NCI-H748 treated with DMSO at 0.1 percent for 48 hours (cell line): ENCODE results near the gene ZNF584.
"Not testable (repeated sequence)": the region's sequence is repeated elsewhere in the genome, so short reads cannot be mapped to it uniquely, and the experiment has no call there.

Source experiments
- DNase-seq: peaks from one replicate; lab custom pipeline; 2025; lab: John Stamatoyannopoulos, UW

The ZNF584 gene

DNA sequence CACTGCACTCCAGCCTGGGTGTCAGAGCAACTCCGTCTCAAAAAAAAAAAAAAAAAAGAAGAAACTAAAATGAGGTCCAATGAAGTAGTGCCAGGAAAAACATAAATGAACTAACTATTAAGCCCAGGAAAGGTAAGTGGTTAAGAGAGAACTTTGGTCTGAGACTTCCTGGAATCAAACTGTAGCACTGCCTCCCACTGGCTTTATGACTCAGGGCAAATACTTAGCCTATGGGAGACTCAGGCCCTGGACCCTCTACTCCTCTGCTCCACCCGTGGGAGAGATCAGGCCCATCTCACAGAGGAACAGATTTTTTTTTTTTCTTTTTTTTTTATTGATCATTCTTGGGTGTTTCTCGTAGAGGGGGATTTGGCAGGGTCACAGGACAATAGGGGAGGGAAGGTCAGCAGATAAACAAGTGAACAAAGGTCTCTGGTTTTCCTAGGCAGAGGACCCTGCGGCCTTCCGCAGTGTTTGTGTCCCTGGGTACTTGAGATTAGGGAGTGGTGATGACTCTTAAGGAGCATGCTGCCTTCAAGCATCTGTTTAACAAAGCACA lies 4.5 kb upstream of the ZNF584 start:
- not testable (repeated sequence) for DNase-seq

DNA sequence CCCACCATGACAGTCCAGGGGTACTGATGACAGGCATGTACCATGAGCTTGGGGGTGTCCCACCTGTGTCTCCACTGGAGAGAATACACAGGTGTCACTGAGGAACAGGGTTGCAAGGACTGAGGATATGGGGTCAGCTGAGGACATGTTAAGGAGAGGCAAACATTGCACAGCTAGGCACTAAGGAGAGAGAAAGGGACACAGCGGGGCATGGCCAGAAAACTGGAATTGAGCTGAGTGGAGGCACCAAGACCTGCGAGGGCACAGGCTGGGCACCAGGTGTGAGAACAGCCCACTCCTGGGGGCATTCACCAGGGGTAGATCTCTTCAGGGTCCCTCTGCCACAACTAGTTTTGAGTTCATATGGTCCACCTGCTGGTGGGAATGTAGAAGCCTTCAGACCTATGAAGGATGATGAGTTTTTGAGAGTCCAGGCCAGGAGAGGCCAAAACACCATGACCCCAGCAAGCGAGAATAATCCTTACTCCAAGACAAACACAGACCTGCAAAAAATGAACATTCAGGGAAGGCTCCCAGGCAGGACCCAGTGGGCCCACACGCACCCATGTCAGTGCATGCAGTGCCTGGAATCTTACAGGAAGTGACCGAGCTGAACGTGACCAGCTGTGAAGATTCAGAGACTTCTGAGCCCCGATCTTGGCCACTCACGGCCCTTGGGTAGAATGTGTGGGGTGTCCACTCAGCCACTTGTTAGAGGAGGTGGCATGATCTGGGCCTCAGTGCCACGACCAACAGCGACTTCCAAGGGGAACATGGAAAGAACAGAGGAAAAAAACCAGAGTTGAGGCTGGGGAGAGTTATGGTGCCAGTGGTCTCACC lies 1.4 kb upstream of the ZNF584 start:
- no peak for DNase-seq

- DNase-seq, result peak; percentile 31
Measured at GRCh38 chr19:58407658-58408151, 744 bp upstream of the ZNF584 start.

GRCh38 chr19:58409010-58409790 lies 751 bp downstream of the ZNF584 start:
- peak; percentile 49 for DNase-seq

GRCh38 chr19:58416604-58417003 lies 8.2 kb downstream of the ZNF584 start:
- DNase-seq, result no peak

GRCh38 chr19:58417071-58417470 lies 8.6 kb downstream of the ZNF584 start:
- no peak for DNase-seq

DNA sequence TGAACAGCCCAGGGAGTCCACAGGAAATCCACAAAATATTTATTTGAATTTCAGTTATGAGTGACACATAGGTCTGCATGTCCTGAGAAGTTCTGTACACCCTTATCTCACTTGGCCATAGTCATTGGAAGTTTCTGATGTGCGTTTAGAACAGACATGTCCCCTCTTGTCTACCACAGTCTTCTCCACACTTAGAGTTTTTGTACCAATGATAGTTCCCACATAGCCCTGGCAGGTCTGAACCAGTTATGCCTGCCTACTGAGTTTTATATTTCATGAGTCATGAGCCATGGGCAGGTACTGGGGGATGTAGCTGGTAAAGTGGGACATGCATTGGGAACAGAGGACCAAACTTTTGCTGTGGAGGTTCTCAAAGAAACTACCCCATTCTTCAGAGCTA lies 20.2 kb downstream of the ZNF584 start:
- no peak for DNase-seq

DNA sequence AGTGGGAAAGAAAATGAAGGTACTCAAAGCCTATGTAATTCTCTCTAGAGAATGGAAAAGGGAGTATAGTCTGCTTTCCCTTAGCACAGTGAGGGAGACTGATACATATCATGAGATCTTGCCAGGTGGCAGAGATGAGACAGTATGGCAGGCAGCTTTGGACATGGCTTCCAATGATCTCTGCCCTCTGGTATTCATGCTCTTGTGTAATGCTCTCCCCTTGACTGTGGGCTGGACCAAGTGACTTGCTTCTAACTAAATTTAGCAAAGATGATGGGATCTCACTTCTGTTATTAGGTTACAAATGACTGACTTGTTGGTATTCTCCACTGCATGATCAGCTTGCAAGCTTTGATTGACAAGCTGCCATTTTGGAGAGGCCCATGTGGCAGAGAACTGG lies 21.3 kb downstream of the ZNF584 start:
- DNase-seq, result no peak

DNA sequence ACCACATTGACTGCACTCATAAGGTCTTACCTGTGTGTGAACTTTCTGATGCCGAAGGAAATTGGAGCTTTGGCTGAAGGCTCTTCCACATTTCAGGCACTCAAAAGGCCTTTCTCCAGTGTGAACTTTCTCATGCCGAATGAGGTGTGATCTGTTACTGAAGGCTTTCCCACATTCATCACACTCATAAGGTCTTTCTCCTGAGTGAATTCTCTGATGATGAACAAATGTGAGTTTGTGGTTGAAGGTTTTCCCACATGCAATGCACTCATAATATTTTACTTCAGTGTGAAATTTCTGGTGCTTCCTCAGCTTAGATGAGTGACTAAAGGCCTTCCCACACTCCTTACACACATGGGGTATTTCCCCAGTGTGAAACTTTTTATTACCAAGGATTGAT lies 25.8 kb downstream of the ZNF584 start:
- no peak for DNase-seq

- peak; percentile 99 for DNase-seq
Measured at GRCh38 chr19:58439576-58440554, 31.4 kb downstream of the ZNF584 start, which contains the start of gene ZNF132. TSS of gene ZNF132 (minus strand) at chr19:58440153. CDS start at chr19:58439821, 332 bp downstream.

- DNase-seq, result no peak
Measured at GRCh38 chr19:58440556-58440955, 32.1 kb downstream of the ZNF584 start.

- DNase-seq, result not testable (repeated sequence)
Measured at GRCh38 chr19:58442986-58443385, 34.5 kb downstream of the ZNF584 start.

DNA sequence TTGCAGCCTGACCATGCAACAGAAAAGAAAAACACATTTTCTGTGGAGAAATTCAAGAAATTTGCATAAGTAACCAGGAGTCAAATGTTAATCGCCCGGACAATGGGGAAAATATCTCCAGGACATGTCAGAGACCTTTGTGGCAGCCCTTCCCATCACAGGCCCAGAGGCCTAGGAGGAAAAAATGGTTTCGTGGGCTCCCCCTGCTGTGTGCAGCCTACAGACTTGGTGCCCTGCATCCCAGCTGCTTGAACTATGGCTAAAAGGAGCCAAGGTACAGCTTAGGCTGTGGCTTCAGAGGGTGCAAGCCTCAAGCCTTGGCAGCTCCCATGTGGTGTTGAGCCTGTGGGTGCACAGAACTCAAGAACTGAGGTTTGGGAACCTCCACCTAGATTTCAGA lies 40.4 kb downstream of the ZNF584 start:
- not testable (repeated sequence) for DNase-seq

GRCh38 chr19:58449980-58450379 lies 41.5 kb downstream of the ZNF584 start:
- not testable (repeated sequence) for DNase-seq

GRCh38 chr19:58450856-58451357 lies 42.5 kb downstream of the ZNF584 start:
- DNase-seq, result peak; percentile 88

- peak; percentile 98 for DNase-seq
Measured at GRCh38 chr19:58451358-58452101, 43.1 kb downstream of the ZNF584 start, which contains the start of gene ZNF324B. TSS of gene ZNF324B (plus strand) at chr19:58451622. CDS start at chr19:58453702, 2,080 bp downstream.

- DNase-seq, result no peak
Measured at GRCh38 chr19:58453743-58454142, 45.3 kb downstream of the ZNF584 start.

- DNase-seq, result no peak
Measured at GRCh38 chr19:58455306-58455705, 46.9 kb downstream of the ZNF584 start.

DNA sequence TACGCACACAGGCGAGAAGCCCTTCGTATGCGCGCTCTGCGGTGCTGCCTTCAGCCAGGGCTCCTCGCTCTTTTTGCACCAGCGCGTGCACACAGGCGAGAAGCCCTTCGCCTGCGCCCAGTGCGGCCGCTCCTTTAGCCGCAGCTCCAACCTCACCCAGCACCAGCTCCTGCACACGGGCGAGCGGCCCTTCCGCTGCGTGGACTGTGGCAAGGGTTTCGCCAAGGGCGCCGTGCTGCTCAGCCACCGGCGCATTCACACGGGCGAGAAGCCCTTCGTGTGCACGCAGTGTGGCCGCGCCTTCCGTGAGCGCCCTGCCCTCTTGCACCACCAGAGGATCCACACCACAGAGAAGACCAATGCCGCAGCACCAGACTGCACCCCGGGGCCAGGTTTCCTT lies 47.7 kb downstream of the ZNF584 start:
- DNase-seq, result no peak

GRCh38 chr19:58460039-58460438 lies 51.6 kb downstream of the ZNF584 start:
- no peak for DNase-seq
